CD4-positive, alpha-beta T cell treated with Interleukin-1 beta for 1 hour (primary cell): ENCODE results near the gene INPP5K.
"Not testable (repeated sequence)": the region's sequence is repeated elsewhere in the genome, so short reads cannot be mapped to it uniquely, and the experiment has no call there.

Experiments
- DNase-seq, 2 donors: peaks; one replicate each; pipeline ENCODE4 v3.0.0-alpha.2; 2020 to 2022

Gene INPP5K

GRCh38 chr17:1462164-1463112 lies 54.0 kb downstream of the INPP5K start:
- DNase-seq, result peak in 1 of 2 donors; percentile 8

- no peak for DNase-seq
These were observed 55.0 kb downstream of the INPP5K start for GRCh38 chr17:1461198-1461944.

- DNase-seq, result no peak
These were observed 56.2 kb downstream of the INPP5K start for GRCh38 chr17:1460233-1460632.

GRCh38 chr17:1455797-1456599 lies 60.4 kb downstream of the INPP5K start, which contains the start of gene CRK:
Gene CRK (minus strand): TSS chr17:1456232. CDS start chr17:1456117, 115 bp downstream.
- DNase-seq, result peak; percentile 98

GRCh38 chr17:1455291-1455796 lies 61.1 kb downstream of the INPP5K start:
- peak; percentile 44 to 45 for DNase-seq

- DNase-seq, result no peak
These were observed 61.9 kb downstream of the INPP5K start for GRCh38 chr17:1454541-1454940.

GRCh38 chr17:1453694-1454093 lies 62.7 kb downstream of the INPP5K start:
- DNase-seq, result not testable (repeated sequence)

- no peak for DNase-seq
These were observed 63.6 kb downstream of the INPP5K start for GRCh38 chr17:1452836-1453235.

- not testable (repeated sequence) for DNase-seq
These were observed 66.2 kb downstream of the INPP5K start for GRCh38 chr17:1450261-1450660.

GRCh38 chr17:1449412-1449967 lies 66.9 kb downstream of the INPP5K start:
- no peak for DNase-seq

- no peak for DNase-seq
These were observed 69.4 kb downstream of the INPP5K start for GRCh38 chr17:1447052-1447451.

- no peak for DNase-seq
These were observed 70.2 kb downstream of the INPP5K start for GRCh38 chr17:1446201-1446600.

- DNase-seq, result not testable (repeated sequence)
These were observed 70.7 kb downstream of the INPP5K start for GRCh38 chr17:1445695-1446094.
